Measurements from ENCODE around the gene AIP. TPM values are rescaled to one million over a fixed set of nuclear protein-coding genes. Genes with fewer than 3 reads are reported as not detected.
"Not testable (repeated sequence)": the region's sequence is repeated elsewhere in the genome, so short reads cannot be mapped to it uniquely, and the experiment has no call there.

The AIP gene
- total RNA-seq, 2 donors from 2014 or later: 45.3 to 57.9 TPM

- Histone ChIP-seq H3K9me3 (no peaks in the 10 kb centered on the region), H3K9ac (ENCODE audit: low read depth in 2 of 2, low read length in 2 of 2) (peak within 1 kb of the TSS; percentile 75 to 94), H3K36me3 (no peaks in the 10 kb centered on the region), H3K27me3 (no peaks in the 10 kb centered on the region), H3K4me3 (peak within 1 kb of the TSS; percentile 97), H3K27ac (peak within 1 kb of the TSS; percentile 90), H3K4me1 (peaks cover 15% of the 10 kb centered on the region)
- intact Hi-C loops (cut with DNase I): no loop called here
- DNase-seq: peak; percentile 92
- TF ChIP-seq CTCF (IDR thresholded peaks at IDR 0.05): peak; percentile 26
These were observed 13.9 kb upstream of the AIP start, which contains the start of gene TMEM134 for GRCh38 chr11:67468759-67469507. Gene TMEM134, minus strand, starts transcription at chr11:67469251. Its CDS starts 59 bp downstream, at chr11:67469192.

GRCh38 chr11:67469508-67469811, 13.4 kb upstream of the AIP start:
- H3K36me3 ChIP-seq: no peaks in the 10 kb centered on the region
- peak; percentile 1 for TF ChIP-seq CTCF (IDR thresholded peaks at IDR 0.05)
- peaks cover 13% of the 10 kb centered on the region for H3K4me1 ChIP-seq
- peak overlapping the region; percentile 97 for H3K4me3 ChIP-seq
- DNase-seq: no peak
- H3K27ac ChIP-seq: peak overlapping the region; percentile 90
- no peaks in the 10 kb centered on the region for H3K27me3 ChIP-seq
- intact Hi-C loops (cut with DNase I): no loop called here
- H3K9ac ChIP-seq (ENCODE audit: low read depth in 2 of 2, low read length in 2 of 2): peak overlapping the region; percentile 70 to 88
- no peaks in the 10 kb centered on the region for H3K9me3 ChIP-seq

GRCh38 chr11:67470337-67471002, 12.4 kb upstream of the AIP start:
- peaks cover 10% of the 10 kb centered on the region for H3K4me1 ChIP-seq
- intact Hi-C loops (cut with DNase I): no loop called here
- H3K4me3 ChIP-seq: no peak overlapping the region
- no peaks in the 10 kb centered on the region for H3K36me3 ChIP-seq
- H3K9me3 ChIP-seq: no peaks in the 10 kb centered on the region
- no peak overlapping the region for H3K9ac ChIP-seq (ENCODE audit: low read depth in 2 of 2, low read length in 2 of 2)
- H3K27ac ChIP-seq: no peak overlapping the region
- TF ChIP-seq CTCF (IDR thresholded peaks at IDR 0.05): no peak
- no peaks in the 10 kb centered on the region for H3K27me3 ChIP-seq
- DNase-seq: no peak

GRCh38 chr11:67472882-67473281, 9.9 kb upstream of the AIP start:
- Histone ChIP-seq H3K9ac (ENCODE audit: low read depth in 2 of 2, low read length in 2 of 2) (no peak overlapping the region), H3K4me3 (no peak overlapping the region), H3K9me3 (no peaks in the 10 kb centered on the region), H3K4me1 (peaks cover 5% of the 10 kb centered on the region), H3K27me3 (no peaks in the 10 kb centered on the region), H3K27ac (no peak overlapping the region), H3K36me3 (no peaks in the 10 kb centered on the region)
- no peak for DNase-seq
- intact Hi-C loops (cut with DNase I): no loop called here
- no peak for TF ChIP-seq CTCF (IDR thresholded peaks at IDR 0.05)

GRCh38 chr11:67476692-67477091, 6.1 kb upstream of the AIP start:
- intact Hi-C loops (cut with DNase I); H3K36me3 ChIP-seq; H3K27me3 ChIP-seq; H3K4me1 ChIP-seq; H3K4me3 ChIP-seq; H3K9me3 ChIP-seq; H3K27ac ChIP-seq; H3K9ac ChIP-seq (ENCODE audit: low read depth in 2 of 2, low read length in 2 of 2); DNase-seq: not testable (repeated sequence)

GRCh38 chr11:67477344-67478050, 5.3 kb upstream of the AIP start:
- H3K4me3 ChIP-seq; DNase-seq; intact Hi-C loops (cut with DNase I); H3K9ac ChIP-seq (ENCODE audit: low read depth in 2 of 2, low read length in 2 of 2); H3K36me3 ChIP-seq; H3K9me3 ChIP-seq; H3K27me3 ChIP-seq; H3K4me1 ChIP-seq; H3K27ac ChIP-seq: not testable (repeated sequence)

Measured in colonic mucosa (tissue), 4 donors.